Liver (tissue), 9 donors: ENCODE data around the gene CRP. TPM values are rescaled to one million over a fixed set of nuclear protein-coding genes. Genes with fewer than 3 reads are reported as not detected.

Experiments
- DNase-seq: peaks from one replicate; pipeline ENCODE4 v3.0.0-alpha.2; 2017; ENCODE audit warnings: low spot score
- H3K27ac ChIP-seq, 2 donors: one replicate each; pipeline ENCODE4 v1.7.0; 2013; ENCODE audit warnings: inconsistent platforms in 2 of 2, low read length in 2 of 2, control low read depth in 1 of 2, low read depth in 1 of 2, mild to moderate bottlenecking in 1 of 2
- H3K27me3 ChIP-seq, 4 donors: one replicate each; pipeline versions ENCODE4 v1.6.1 to v1.7.0; 2013; ENCODE audit warnings: low read length in 3 of 4, inconsistent platforms in 1 of 4, mild to moderate bottlenecking in 1 of 4, moderate library complexity in 1 of 4; ENCODE audit not compliant: control insufficient read depth in 4 of 4, insufficient read depth in 4 of 4
- H3K36me3 ChIP-seq, 4 donors: one replicate each; pipeline versions ENCODE4 v1.6.1 to v1.7.0; 2013; ENCODE audit warnings: low read length in 3 of 4, mild to moderate bottlenecking in 3 of 4, low read depth in 1 of 4, moderate library complexity in 1 of 4; ENCODE audit not compliant: control insufficient read depth in 4 of 4, insufficient read depth in 3 of 4
- H3K4me1 ChIP-seq, 4 donors: one replicate each; pipeline versions ENCODE4 v1.6.1 to v1.7.0; 2013; ENCODE audit warnings: low read length in 3 of 4, mild to moderate bottlenecking in 3 of 4, moderate library complexity in 1 of 4; ENCODE audit not compliant: control insufficient read depth in 4 of 4, insufficient read depth in 4 of 4
- H3K4me3 ChIP-seq, 3 donors: one replicate each; pipeline versions ENCODE4 v1.6.1 to v1.7.0; 2013; ENCODE audit warnings: low read length in 3 of 3, control low read depth in 1 of 3, low read depth in 1 of 3, mild to moderate bottlenecking in 1 of 3
- H3K9ac ChIP-seq, 2 donors: one replicate each; pipeline ENCODE4 v1.7.0; 2013; ENCODE audit warnings: low read length in 2 of 2, mild to moderate bottlenecking in 2 of 2, moderate library complexity in 2 of 2, control low read depth in 1 of 2, low read depth in 1 of 2
- H3K9me3 ChIP-seq, 4 donors: one replicate each; pipeline versions ENCODE4 v1.6.1 to v1.7.0; 2013; ENCODE audit warnings: low read length in 3 of 4; ENCODE audit not compliant: control insufficient read depth in 4 of 4
- EGR1 ChIP-seq, 2 donors: IDR thresholded peaks; 2 replicates each; pipeline ENCODE4 v1.6.1; 2016 to 2018; ENCODE audit warnings: antibody characterized with exemption in 2 of 2, low read depth in 2 of 2
- FOXA1 ChIP-seq: IDR thresholded peaks from 2 replicates; pipeline ENCODE4 v1.6.1; 2016; ENCODE audit warnings: antibody characterized with exemption
- FOXA2 ChIP-seq: IDR thresholded peaks from 2 replicates; pipeline ENCODE4 v1.6.1; 2016; ENCODE audit warnings: antibody characterized with exemption
- GABPA ChIP-seq, 2 donors: IDR thresholded peaks in 1 of 2; conservative IDR thresholded peaks in 1 of 2; 2 replicates each; pipeline ENCODE4 v1.6.1; 2016; ENCODE audit warnings: antibody characterized with exemption in 2 of 2, mild to moderate bottlenecking in 1 of 2, moderate library complexity in 1 of 2
- HNF4A ChIP-seq, 2 donors: conservative IDR thresholded peaks; 2 replicates each; pipeline ENCODE4 v1.6.1; 2016; ENCODE audit warnings: antibody characterized with exemption in 2 of 2, mild to moderate bottlenecking in 2 of 2
- HNF4G ChIP-seq: IDR thresholded peaks from 2 replicates; pipeline ENCODE4 v1.6.1; 2016; ENCODE audit warnings: antibody characterized with exemption
- JUND ChIP-seq, 2 donors: IDR thresholded peaks; 2 replicates each; pipeline ENCODE4 v1.6.1; 2016; ENCODE audit warnings: antibody characterized with exemption in 2 of 2
- NR2F2 ChIP-seq: IDR thresholded peaks from 2 replicates; pipeline ENCODE4 v1.6.1; 2016; ENCODE audit warnings: antibody characterized with exemption
- RAD21 ChIP-seq, 2 donors: IDR thresholded peaks; 2 replicates each; pipeline ENCODE4 v1.6.1; 2016; ENCODE audit warnings: antibody characterized with exemption in 2 of 2, mild to moderate bottlenecking in 2 of 2
- RXRA ChIP-seq, 2 donors: IDR thresholded peaks; 2 replicates each; pipeline ENCODE4 v1.6.1; 2017 to 2018; ENCODE audit warnings: antibody characterized with exemption in 2 of 2, mild to moderate bottlenecking in 1 of 2
- SP1 ChIP-seq: IDR thresholded peaks from 2 replicates; pipeline ENCODE4 v1.6.1; 2018; ENCODE audit warnings: antibody characterized with exemption, mild to moderate bottlenecking
- TAF1 ChIP-seq: conservative IDR thresholded peaks from 2 replicates; pipeline ENCODE4 v1.6.1; 2016; ENCODE audit warnings: antibody characterized with exemption, mild to moderate bottlenecking
- YY1 ChIP-seq: IDR thresholded peaks from 2 replicates; pipeline ENCODE4 v1.6.1; 2016; ENCODE audit warnings: antibody characterized with exemption, mild to moderate bottlenecking
- WGBS: extraction: QIAGEN DNeasy Blood & Tissue Kit; methylation state at CpG from one replicate; pipeline ENCODE4 v1.1.7; 2013; 5-methylcytosine and 5-hydroxymethylcytosine counted together
- polyA plus RNA-seq, 2 donors: library from polyadenylated mRNA; stranded (reverse) in 1 of 2; unstranded in 1 of 2; fragments of 200-250 nt in 1 of 2; fragments of >200 nt in 1 of 2; fragmentation: Nextera tagmentation in 1 of 2; extraction: Ambion mirVana in 1 of 2; gene quantifications; one replicate each; pipeline versions ENCODE4 v1.2.1 to v1.2.3, GENCODE V29; 2013 to 2015
- total RNA-seq, 2 donors: library from RNA; depleted of rRNA; stranded (reverse); fragments of >200 nt; gene quantifications; one replicate each; pipeline ENCODE4 v1.2.3, GENCODE V29; 2014
- TF ChIP-seq, protein P1 (sequence below): IDR thresholded peaks from 2 replicates; pipeline ENCODE4 v1.6.1; 2016; ENCODE audit warnings: antibody characterized with exemption
- TF ChIP-seq, protein P2 (sequence below): IDR thresholded peaks from 2 replicates; pipeline ENCODE4 v1.6.1; 2016; ENCODE audit warnings: antibody characterized with exemption, mild to moderate bottlenecking
- TF ChIP-seq, protein P3 (sequence below): IDR thresholded peaks from 2 replicates; pipeline ENCODE4 v1.6.1; 2016; ENCODE audit warnings: antibody characterized with exemption
- TF ChIP-seq, protein P4 (sequence below): fragments of 150-350 bp; IDR thresholded peaks from 2 replicates; pipeline ENCODE4 v1.5.1; 2017; ENCODE audit warnings: improper control_type of control experiment, low read depth, low read length; ENCODE audit not compliant: missing input control
- TF ChIP-seq, protein P5 (sequence below): IDR thresholded peaks from 2 replicates; pipeline ENCODE4 v1.6.1; 2016; ENCODE audit warnings: antibody characterized with exemption
- donor health status: healthy.
- donor health status: healthy.
- donor health status: healthy.
- donor health status: healthy.
- donor health status: healthy.

Gene CRP
- total and polyA plus RNA-seq, 4 donors = 103 to 13,117 (median 4,465) TPM

DNA sequence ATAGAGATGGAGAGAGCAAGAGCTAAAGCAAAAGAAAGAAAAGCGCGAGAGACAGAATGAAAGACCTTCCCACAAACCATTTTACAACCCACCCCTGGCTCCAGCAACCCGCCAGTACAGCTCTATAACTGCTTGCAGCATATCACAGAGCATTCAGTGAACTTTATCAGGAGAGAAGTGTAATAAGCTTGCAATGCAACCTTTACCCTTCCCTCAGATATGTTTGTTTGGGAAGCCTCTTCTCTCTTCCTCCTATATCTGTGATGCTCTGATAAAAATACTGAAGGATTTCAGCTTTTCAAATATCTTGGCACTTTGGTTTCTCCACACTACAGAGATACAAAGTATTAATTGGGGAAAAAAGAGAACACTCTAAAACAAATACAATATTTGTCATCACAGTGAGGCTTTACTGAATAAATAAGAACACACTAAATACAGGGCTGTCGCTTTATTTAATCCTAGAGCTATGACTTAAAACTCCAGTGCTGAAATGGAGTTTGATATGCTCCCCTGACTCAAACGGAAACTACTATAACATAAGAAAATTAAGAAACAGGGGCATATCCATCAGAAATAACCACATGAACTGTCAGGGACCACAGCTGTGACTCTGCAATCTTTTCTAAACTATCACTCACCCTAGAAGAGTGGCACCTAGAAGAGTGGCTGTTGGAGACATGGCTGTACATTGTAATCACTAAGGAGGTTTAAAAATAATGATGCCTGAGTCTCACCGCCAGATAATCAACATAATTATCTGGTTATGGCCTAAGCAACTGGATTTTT lies 6.7 kb downstream of the CRP start:
- Histone ChIP-seq H3K27ac (peak overlapping the region in 1 of 2 donors; percentile 2), H3K9me3 (no peaks in the 10 kb centered on the region), H3K4me3 (no peak overlapping the region), H3K36me3 (no peaks in the 10 kb centered on the region), H3K4me1 (peaks cover 0 to 37% (median 23%) of the 10 kb centered on the region in 4 donors), H3K27me3 (no peaks in the 10 kb centered on the region), H3K9ac (no peak overlapping the region)
- WGBS = 58% methylated on average over 6 of the region's 6 CpGs
- no peak for DNase-seq
- TF ChIP-seq JUND (IDR thresholded peaks at IDR 0.05) (no peak), FOXA1 (no peak), FOXA2 (peak; percentile 9), RAD21 (IDR thresholded peaks at IDR 0.05) (peak in 1 of 2 donors; percentile 26), RXRA (IDR thresholded peaks at IDR 0.05) (peak; percentile 48 to 54), GABPA (IDR thresholded peaks at IDR 0.05 in 1 of 2, conservative IDR thresholded peaks at IDR 0.05 in 1 of 2) (no peak), YY1 (no peak), HNF4A (conservative IDR thresholded peaks at IDR 0.05) (peak; percentile 68 to 76), NR2F2 (no peak), HNF4G (peak; percentile 24), EGR1 (IDR thresholded peaks at IDR 0.05; ENCODE audit: low read depth in 2 of 2) (no peak), SP1 (peak; percentile 60), TAF1 (no peak)
- TF ChIP-seq, protein P1, sequence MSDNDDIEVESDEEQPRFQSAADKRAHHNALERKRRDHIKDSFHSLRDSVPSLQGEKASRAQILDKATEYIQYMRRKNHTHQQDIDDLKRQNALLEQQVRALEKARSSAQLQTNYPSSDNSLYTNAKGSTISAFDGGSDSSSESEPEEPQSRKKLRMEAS = peak; percentile 57
- TF ChIP-seq, protein P2, sequence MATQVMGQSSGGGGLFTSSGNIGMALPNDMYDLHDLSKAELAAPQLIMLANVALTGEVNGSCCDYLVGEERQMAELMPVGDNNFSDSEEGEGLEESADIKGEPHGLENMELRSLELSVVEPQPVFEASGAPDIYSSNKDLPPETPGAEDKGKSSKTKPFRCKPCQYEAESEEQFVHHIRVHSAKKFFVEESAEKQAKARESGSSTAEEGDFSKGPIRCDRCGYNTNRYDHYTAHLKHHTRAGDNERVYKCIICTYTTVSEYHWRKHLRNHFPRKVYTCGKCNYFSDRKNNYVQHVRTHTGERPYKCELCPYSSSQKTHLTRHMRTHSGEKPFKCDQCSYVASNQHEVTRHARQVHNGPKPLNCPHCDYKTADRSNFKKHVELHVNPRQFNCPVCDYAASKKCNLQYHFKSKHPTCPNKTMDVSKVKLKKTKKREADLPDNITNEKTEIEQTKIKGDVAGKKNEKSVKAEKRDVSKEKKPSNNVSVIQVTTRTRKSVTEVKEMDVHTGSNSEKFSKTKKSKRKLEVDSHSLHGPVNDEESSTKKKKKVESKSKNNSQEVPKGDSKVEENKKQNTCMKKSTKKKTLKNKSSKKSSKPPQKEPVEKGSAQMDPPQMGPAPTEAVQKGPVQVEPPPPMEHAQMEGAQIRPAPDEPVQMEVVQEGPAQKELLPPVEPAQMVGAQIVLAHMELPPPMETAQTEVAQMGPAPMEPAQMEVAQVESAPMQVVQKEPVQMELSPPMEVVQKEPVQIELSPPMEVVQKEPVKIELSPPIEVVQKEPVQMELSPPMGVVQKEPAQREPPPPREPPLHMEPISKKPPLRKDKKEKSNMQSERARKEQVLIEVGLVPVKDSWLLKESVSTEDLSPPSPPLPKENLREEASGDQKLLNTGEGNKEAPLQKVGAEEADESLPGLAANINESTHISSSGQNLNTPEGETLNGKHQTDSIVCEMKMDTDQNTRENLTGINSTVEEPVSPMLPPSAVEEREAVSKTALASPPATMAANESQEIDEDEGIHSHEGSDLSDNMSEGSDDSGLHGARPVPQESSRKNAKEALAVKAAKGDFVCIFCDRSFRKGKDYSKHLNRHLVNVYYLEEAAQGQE = no peak
- TF ChIP-seq, protein P3, sequence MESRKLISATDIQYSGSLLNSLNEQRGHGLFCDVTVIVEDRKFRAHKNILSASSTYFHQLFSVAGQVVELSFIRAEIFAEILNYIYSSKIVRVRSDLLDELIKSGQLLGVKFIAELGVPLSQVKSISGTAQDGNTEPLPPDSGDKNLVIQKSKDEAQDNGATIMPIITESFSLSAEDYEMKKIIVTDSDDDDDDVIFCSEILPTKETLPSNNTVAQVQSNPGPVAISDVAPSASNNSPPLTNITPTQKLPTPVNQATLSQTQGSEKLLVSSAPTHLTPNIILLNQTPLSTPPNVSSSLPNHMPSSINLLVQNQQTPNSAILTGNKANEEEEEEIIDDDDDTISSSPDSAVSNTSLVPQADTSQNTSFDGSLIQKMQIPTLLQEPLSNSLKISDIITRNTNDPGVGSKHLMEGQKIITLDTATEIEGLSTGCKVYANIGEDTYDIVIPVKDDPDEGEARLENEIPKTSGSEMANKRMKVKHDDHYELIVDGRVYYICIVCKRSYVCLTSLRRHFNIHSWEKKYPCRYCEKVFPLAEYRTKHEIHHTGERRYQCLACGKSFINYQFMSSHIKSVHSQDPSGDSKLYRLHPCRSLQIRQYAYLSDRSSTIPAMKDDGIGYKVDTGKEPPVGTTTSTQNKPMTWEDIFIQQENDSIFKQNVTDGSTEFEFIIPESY = no peak
- TF ChIP-seq, protein P4, sequence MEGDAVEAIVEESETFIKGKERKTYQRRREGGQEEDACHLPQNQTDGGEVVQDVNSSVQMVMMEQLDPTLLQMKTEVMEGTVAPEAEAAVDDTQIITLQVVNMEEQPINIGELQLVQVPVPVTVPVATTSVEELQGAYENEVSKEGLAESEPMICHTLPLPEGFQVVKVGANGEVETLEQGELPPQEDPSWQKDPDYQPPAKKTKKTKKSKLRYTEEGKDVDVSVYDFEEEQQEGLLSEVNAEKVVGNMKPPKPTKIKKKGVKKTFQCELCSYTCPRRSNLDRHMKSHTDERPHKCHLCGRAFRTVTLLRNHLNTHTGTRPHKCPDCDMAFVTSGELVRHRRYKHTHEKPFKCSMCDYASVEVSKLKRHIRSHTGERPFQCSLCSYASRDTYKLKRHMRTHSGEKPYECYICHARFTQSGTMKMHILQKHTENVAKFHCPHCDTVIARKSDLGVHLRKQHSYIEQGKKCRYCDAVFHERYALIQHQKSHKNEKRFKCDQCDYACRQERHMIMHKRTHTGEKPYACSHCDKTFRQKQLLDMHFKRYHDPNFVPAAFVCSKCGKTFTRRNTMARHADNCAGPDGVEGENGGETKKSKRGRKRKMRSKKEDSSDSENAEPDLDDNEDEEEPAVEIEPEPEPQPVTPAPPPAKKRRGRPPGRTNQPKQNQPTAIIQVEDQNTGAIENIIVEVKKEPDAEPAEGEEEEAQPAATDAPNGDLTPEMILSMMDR = no peak
- TF ChIP-seq, protein P5, sequence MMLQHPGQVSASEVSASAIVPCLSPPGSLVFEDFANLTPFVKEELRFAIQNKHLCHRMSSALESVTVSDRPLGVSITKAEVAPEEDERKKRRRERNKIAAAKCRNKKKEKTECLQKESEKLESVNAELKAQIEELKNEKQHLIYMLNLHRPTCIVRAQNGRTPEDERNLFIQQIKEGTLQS = peak; percentile 35
